Testis (tissue), 3 donors: Measurements from ENCODE around the gene SGPP2. TPM values are rescaled to one million over a fixed set of nuclear protein-coding genes. Genes with fewer than 3 reads are reported as not detected.

ENCODE experiments used
- DNase-seq: peaks from one replicate; pipeline ENCODE4 v3.0.0-alpha.2; 2019
- H3K27ac ChIP-seq, 2 donors: fragments of 200-600 bp; sonication (generic); one replicate each; pipeline ENCODE4 v1.5.1; 2019
- H3K27me3 ChIP-seq: fragments of 200-600 bp; sonication (generic); one replicate; pipeline ENCODE4 v1.5.1; 2019
- H3K36me3 ChIP-seq: fragments of 200-600 bp; sonication (generic); one replicate; pipeline ENCODE4 v1.5.1; 2017; ENCODE audit warnings: low read depth; ENCODE audit errors: missing control alignments
- H3K4me1 ChIP-seq: fragments of 200-600 bp; sonication (generic); one replicate; pipeline ENCODE4 v1.5.1; 2019
- H3K4me3 ChIP-seq, 2 donors: fragments of 200-600 bp; sonication (generic); one replicate each; pipeline ENCODE4 v1.5.1; 2017 to 2019
- H3K9me3 ChIP-seq: fragments of 200-600 bp; sonication (generic); one replicate; pipeline ENCODE4 v1.5.1; 2017
- POLR2A ChIP-seq: fragments of 450-650 bp; IDR thresholded peaks from one replicate; pipeline ENCODE4 v1.6.1; 2017; ENCODE audit warnings: antibody characterized with exemption, mild to moderate bottlenecking, moderate library complexity
- WGBS, 2 donors: methylation state at CpG; one replicate each; pipeline ENCODE4 v1.1.5; 2018; 5-methylcytosine and 5-hydroxymethylcytosine counted together
- intact Hi-C: fragments of 100-400 bp; cut with DNase I; formaldehyde crosslinking; loops from one replicate; pipeline ENCODE4 v1.15.1; 2023; ENCODE audit warnings: low total_unique reads
- polyA plus RNA-seq: library from polyadenylated mRNA; stranded (reverse); fragments of 350-450 nt; fragmentation: Illumina TruSeq; extraction: RNeasy Lipid Tissue Mini Kit (QIAGEN cat#74804); gene quantifications from one replicate; pipeline ENCODE4 v1.2.3, GENCODE V29; 2014; ENCODE audit warnings: low read depth, low replicate concordance; ENCODE audit not compliant: insufficient read depth
- total RNA-seq, 2 donors: library from RNA; depleted of rRNA; stranded (reverse); fragments of >200 nt; gene quantifications; one replicate each; pipeline ENCODE4 v1.2.3, GENCODE V29; 2016
- TF ChIP-seq, protein P1 (sequence below), 3 experiments: fragments of 450-650 bp in 2 of 3; fragments of 200-600 bp in 1 of 3; sonication (generic) in 1 of 3; IDR thresholded peaks; one replicate each; pipeline ENCODE4 v1.5.1; 2016 to 2019; ENCODE audit warnings: antibody characterized with exemption in 3 of 3, mild to moderate bottlenecking in 2 of 3, moderate library complexity in 1 of 3

The SGPP2 gene
- total and polyA plus RNA-seq, 3 donors from 2014 or later: 3.0 to 5.9 (median 3.1) TPM

DNA sequence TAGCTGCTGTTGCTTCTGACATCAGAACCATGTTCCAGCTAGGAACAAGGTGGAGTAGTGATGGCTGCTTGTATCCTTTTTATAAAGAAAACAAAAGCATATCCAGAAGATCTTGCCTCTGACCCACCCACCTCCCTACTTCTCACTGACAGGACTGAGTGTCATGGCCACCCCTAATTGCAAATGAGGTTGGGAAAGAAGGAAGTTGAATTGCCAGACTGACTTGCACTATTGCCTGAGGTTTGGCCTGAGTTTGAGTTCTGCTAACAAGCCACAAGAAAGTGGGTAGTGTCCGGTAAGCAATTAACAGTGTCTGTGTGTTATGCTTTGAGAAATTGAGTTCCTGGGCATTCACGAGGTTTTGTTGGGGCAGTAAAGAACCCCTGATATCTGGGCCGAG lies 22.8 kb downstream of the SGPP2 start:
- H3K9me3 ChIP-seq: no peaks in the 10 kb centered on the region
- no peaks in the 10 kb centered on the region for H3K36me3 ChIP-seq
- H3K4me1 ChIP-seq: no peaks in the 10 kb centered on the region
- no peak overlapping the region for H3K4me3 ChIP-seq
- 88 to 94% methylated on average over 3 of the region's 3 CpGs for WGBS, 2 donors
- no peak for DNase-seq
- intact Hi-C loops: no loop called here
- no peaks in the 10 kb centered on the region for H3K27me3 ChIP-seq
- no peak for TF ChIP-seq POLR2A
- TF ChIP-seq, protein P1, sequence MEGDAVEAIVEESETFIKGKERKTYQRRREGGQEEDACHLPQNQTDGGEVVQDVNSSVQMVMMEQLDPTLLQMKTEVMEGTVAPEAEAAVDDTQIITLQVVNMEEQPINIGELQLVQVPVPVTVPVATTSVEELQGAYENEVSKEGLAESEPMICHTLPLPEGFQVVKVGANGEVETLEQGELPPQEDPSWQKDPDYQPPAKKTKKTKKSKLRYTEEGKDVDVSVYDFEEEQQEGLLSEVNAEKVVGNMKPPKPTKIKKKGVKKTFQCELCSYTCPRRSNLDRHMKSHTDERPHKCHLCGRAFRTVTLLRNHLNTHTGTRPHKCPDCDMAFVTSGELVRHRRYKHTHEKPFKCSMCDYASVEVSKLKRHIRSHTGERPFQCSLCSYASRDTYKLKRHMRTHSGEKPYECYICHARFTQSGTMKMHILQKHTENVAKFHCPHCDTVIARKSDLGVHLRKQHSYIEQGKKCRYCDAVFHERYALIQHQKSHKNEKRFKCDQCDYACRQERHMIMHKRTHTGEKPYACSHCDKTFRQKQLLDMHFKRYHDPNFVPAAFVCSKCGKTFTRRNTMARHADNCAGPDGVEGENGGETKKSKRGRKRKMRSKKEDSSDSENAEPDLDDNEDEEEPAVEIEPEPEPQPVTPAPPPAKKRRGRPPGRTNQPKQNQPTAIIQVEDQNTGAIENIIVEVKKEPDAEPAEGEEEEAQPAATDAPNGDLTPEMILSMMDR (IDR thresholded peaks at IDR 0.05): no peak
- H3K27ac ChIP-seq: no peak overlapping the region

DNA sequence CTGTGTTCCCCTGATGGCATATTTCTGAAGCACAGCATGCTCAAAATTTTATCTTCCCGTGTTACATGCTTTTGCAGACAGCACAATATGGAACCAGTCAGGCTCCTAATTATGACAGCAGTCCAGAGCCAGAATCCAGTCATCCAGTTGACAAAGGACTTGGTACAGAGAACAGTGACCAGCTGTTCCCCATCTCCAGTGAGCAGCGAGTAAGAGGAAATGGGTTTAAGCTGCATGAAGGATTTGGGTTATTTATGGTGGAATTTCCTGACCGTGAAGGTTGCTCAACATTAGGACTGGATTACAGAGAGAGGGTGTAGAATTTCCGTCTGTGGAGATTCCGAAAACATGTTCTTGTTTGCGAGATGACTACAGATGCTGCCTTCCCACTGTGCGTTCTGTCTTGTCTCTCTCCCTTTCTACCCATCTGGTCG lies 24.4 kb downstream of the SGPP2 start:
- no peak for DNase-seq
- no peaks in the 10 kb centered on the region for H3K9me3 ChIP-seq
- H3K36me3 ChIP-seq: no peaks in the 10 kb centered on the region
- no peaks in the 10 kb centered on the region for H3K4me1 ChIP-seq
- H3K4me3 ChIP-seq: no peak overlapping the region
- no peak for TF ChIP-seq POLR2A
- TF ChIP-seq, protein P1 (IDR thresholded peaks at IDR 0.05): no peak
- H3K27me3 ChIP-seq: no peaks in the 10 kb centered on the region
- intact Hi-C loops: no loop called here
- H3K27ac ChIP-seq: no peak overlapping the region
- 33 to 37% methylated on average over 8 of the region's 8 CpGs for WGBS, 2 donors

DNA sequence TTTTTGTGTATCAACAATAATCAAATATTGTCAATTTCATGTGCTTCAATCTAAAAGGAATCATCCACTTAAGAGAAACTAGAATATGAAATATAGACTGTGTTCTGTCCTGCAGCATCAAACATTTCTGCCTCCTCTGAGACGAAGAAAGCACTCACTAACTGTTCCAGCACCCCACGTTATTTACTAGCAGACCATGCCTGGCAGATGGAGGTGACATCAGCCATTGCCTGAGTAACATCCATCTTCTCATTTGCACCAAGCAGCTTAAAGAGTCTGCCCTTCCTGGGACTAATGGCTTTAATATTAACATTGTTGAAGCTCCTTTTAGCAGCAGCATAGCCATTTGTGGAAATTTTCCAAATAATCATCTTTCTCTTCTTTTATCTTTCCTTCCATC lies 25.7 kb downstream of the SGPP2 start:
- Histone ChIP-seq H3K9me3 (no peaks in the 10 kb centered on the region), H3K27ac (no peak overlapping the region), H3K36me3 (no peaks in the 10 kb centered on the region), H3K4me1 (no peaks in the 10 kb centered on the region), H3K27me3 (no peaks in the 10 kb centered on the region), H3K4me3 (no peak overlapping the region)
- WGBS, 2 donors: 63 to 84% methylated on average over 2 of the region's 2 CpGs
- intact Hi-C loops: no loop called here
- TF ChIP-seq POLR2A: no peak
- TF ChIP-seq, protein P1 (IDR thresholded peaks at IDR 0.05): no peak
- no peak for DNase-seq

DNA sequence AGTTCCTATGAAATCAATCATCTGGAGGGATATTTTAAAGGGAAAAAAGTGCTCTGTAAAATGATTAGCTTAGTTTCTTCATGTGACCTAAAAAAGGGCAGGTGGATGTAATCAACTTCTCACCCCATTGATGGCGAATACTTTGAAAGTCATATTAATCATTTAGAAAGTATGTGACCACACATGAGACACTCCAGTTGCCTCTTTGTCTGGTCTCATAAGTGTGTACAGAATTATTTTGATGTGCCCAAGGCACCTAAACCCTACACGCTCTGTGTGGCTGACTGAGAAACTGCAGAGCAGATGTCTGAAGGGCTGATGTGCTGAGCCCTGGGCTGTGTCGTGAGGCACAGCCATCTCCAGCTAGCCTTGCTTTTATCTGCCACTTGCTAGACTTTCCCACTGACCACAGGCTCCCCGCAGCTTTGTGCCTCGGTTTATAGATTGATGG lies 26.9 kb downstream of the SGPP2 start:
- H3K4me1 ChIP-seq: no peaks in the 10 kb centered on the region
- no peaks in the 10 kb centered on the region for H3K27me3 ChIP-seq
- no peak for TF ChIP-seq POLR2A
- TF ChIP-seq, protein P1 (IDR thresholded peaks at IDR 0.05): no peak
- WGBS, 2 donors: 90 to 91% methylated on average over 5 of the region's 5 CpGs
- no peaks in the 10 kb centered on the region for H3K36me3 ChIP-seq
- no peak for DNase-seq
- H3K9me3 ChIP-seq: no peaks in the 10 kb centered on the region
- intact Hi-C loops: no loop called here
- no peak overlapping the region for H3K4me3 ChIP-seq
- no peak overlapping the region for H3K27ac ChIP-seq

DNA sequence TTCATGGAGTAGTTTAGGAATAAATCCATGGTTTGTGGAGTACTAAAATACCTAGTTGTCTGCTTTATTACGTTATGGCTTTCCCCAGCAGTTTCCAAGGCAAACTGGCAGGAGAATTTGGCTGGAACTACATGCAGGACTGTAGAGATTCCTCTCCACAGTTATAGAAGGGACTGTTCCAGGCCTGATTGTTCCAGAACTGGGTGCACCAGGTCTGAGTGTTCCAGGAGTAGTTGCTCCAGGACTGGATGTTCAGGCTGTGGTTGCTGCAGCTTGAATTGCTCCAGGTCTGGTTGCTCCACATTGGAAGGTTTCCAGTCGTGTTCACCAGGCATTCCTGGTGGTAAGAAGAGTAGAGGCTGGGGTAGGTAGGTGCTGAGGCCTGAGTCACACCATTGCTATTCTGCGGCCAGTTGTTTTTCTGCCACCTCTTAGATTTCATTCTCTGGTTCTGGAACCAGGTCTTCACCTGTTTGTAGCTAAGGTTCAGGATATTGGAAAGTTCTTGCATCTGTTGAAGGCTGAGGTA lies 28.1 kb downstream of the SGPP2 start:
- H3K4me1 ChIP-seq: no peaks in the 10 kb centered on the region
- H3K36me3 ChIP-seq: no peaks in the 10 kb centered on the region
- no peak overlapping the region for H3K27ac ChIP-seq
- WGBS, 2 donors: 63 to 66% methylated on average over 3 of the region's 3 CpGs
- no peak for DNase-seq
- intact Hi-C loops: no loop called here
- no peaks in the 10 kb centered on the region for H3K27me3 ChIP-seq
- H3K9me3 ChIP-seq: no peaks in the 10 kb centered on the region
- H3K4me3 ChIP-seq: no peak overlapping the region
- TF ChIP-seq, protein P1 (IDR thresholded peaks at IDR 0.05): no peak
- no peak for TF ChIP-seq POLR2A
